Pancreas (tissue), 10 donors: ENCODE data around the gene ST6GALNAC5. TPM values are rescaled to one million over a fixed set of nuclear protein-coding genes. Genes with fewer than 3 reads are reported as not detected.

ENCODE experiments used
- ATAC-seq, 4 donors: fragments of 200-7000 bp; cut with Tn5 transposase; one replicate each; pipeline versions ENCODE4 v1.8.0 to v1.9.1; 2020; ENCODE audit warnings: mild to moderate bottlenecking in 4 of 4, moderate library complexity in 4 of 4
- DNase-seq, 6 donors: peaks; one replicate each; pipeline ENCODE4 v3.0.0-alpha.2; 2020
- FAIRE-seq: peaks from 2 replicates; lab custom pipeline; 2012; peaks lifted over from hg19 to GRCh38; lab: Jason Lieb, UNC
- H3K27ac ChIP-seq, 4 donors: fragments of 200-600 bp; sonication (generic); 1 replicate in 3 of 4; 2 replicates in 1 of 4; pipeline versions ENCODE4 v1.5.0 to v1.8.0; 2020
- H3K27me3 ChIP-seq, 4 donors: fragments of 200-600 bp; one replicate each; pipeline ENCODE4 v1.8.0; 2021
- H3K36me3 ChIP-seq, 3 donors: fragments of 200-600 bp; sonication (generic) in 1 of 3; one replicate each; pipeline versions ENCODE4 v1.5.0 to v1.8.0; 2020 to 2021
- H3K4me1 ChIP-seq, 3 donors: fragments of 200-600 bp; one replicate each; pipeline ENCODE4 v1.8.0; 2021
- H3K4me3 ChIP-seq, 4 donors: fragments of 200-600 bp; sonication (generic) in 2 of 4; one replicate each; pipeline versions ENCODE4 v1.5.0 to v1.8.0; 2020 to 2021
- H3K9me3 ChIP-seq, 4 donors: fragments of 200-600 bp; one replicate each; pipeline ENCODE4 v1.8.0; 2021
- CTCF ChIP-seq, 4 donors: fragments of 200-600 bp; sonication (generic) in 3 of 4; IDR thresholded peaks; one replicate each; pipeline versions ENCODE4 v1.5.0 to v1.8.0; 2021; ENCODE audit warnings: antibody characterized with exemption in 4 of 4
- WGBS, 2 donors: extraction: QIAGEN DNeasy Blood & Tissue Kit; methylation state at CpG; one replicate each; pipeline ENCODE4 v1.1.7; 2013; 5-methylcytosine and 5-hydroxymethylcytosine counted together
- intact Hi-C, 3 donors: fragments of 100-400 bp; cut with DNase I; formaldehyde crosslinking; loops; one replicate each; pipeline versions ENCODE4 v1.11.1 to v1.14.2; 2022
- polyA plus RNA-seq, 2 donors: library from polyadenylated mRNA; stranded (reverse); fragments of 200-250 nt; gene quantifications; one replicate each; pipeline ENCODE4 v1.2.3, GENCODE V29; 2013
- total RNA-seq, 6 donors: library from RNA; stranded (reverse); fragmentation: NEBNext Ultra II Directional in 4 of 6; extraction: Animal tissue kit (Norgen Biotek cat#: 25700) in 4 of 6; gene quantifications; one replicate each; pipeline versions ENCODE4 v1.2.1 to v1.2.4, GENCODE V29; 2021 to 2023
- donor health status: healthy with polysubstance abuse.
- donor health status: DM: no; HTN: no; CAD: no; lungs with moderate emphysema.
- donor health status: DM: no; HTN: no; CAD: no.
- donor health status: control.
- donor health status: control.
- donor health status: Bipolar disorder and iron deficiency.
- donor health status: DM: yes; HTN: yes; CAD: no.
- donor health status: DM: no; HTN: no; CAD: no.
- donor health status: DM: no; HTN: no; CAD: no.
- donor health status: DM: yes; HTN: yes; CAD: no.

ST6GALNAC5 gene
- total and polyA plus RNA-seq, 8 donors, result 0.20 to 3.1 (median 0.55) TPM

GRCh38 chr1:77089756-77090155, 222.5 kb downstream of the ST6GALNAC5 start:
- Histone ChIP-seq H3K27ac (no peak overlapping the region), H3K27me3 (no peaks in the 10 kb centered on the region), H3K9me3 (no peaks in the 10 kb centered on the region), H3K4me3 (no peak overlapping the region), H3K4me1 (no peaks in the 10 kb centered on the region), H3K36me3 (no peaks in the 10 kb centered on the region)
- no peak for DNase-seq
- intact Hi-C loops, result no loop called here
- TF ChIP-seq CTCF (IDR thresholded peaks at IDR 0.05), result no peak
- FAIRE-seq, result no peak
- no peak for ATAC-seq
- WGBS, 2 donors, result 58 to 68% methylated on average over 2 of the region's 2 CpGs

- FAIRE-seq (no peak), ATAC-seq (no peak), DNase-seq (no peak)
- H3K4me1 ChIP-seq, result no peaks in the 10 kb centered on the region
- no peak overlapping the region for H3K4me3 ChIP-seq
- no peak for TF ChIP-seq CTCF (IDR thresholded peaks at IDR 0.05)
- H3K27me3 ChIP-seq, result no peaks in the 10 kb centered on the region
- 81 to 89% methylated on average over 1 of the region's 1 CpG for WGBS, 2 donors
- H3K27ac ChIP-seq, result no peak overlapping the region
- no peaks in the 10 kb centered on the region for H3K9me3 ChIP-seq
- intact Hi-C loops, result no loop called here
- no peaks in the 10 kb centered on the region for H3K36me3 ChIP-seq
Measured at GRCh38 chr1:77095236-77095635, 228.0 kb downstream of the ST6GALNAC5 start.

GRCh38 chr1:77096496-77097255, 229.4 kb downstream of the ST6GALNAC5 start:
- no peaks in the 10 kb centered on the region for H3K4me1 ChIP-seq
- ATAC-seq, result no peak
- H3K27me3 ChIP-seq, result no peaks in the 10 kb centered on the region
- TF ChIP-seq CTCF (IDR thresholded peaks at IDR 0.05), result no peak
- H3K9me3 ChIP-seq, result no peaks in the 10 kb centered on the region
- 96 to 98% methylated on average over 9 of the region's 9 CpGs for WGBS, 2 donors
- no peak overlapping the region for H3K4me3 ChIP-seq
- FAIRE-seq, result no peak
- intact Hi-C loops, result no loop called here
- H3K27ac ChIP-seq, result no peak overlapping the region
- H3K36me3 ChIP-seq, result no peaks in the 10 kb centered on the region
- no peak for DNase-seq

GRCh38 chr1:77100875-77101274, 233.6 kb downstream of the ST6GALNAC5 start:
- ATAC-seq (no peak), DNase-seq (no peak), FAIRE-seq (no peak)
- H3K9me3 ChIP-seq, result no peaks in the 10 kb centered on the region
- H3K4me3 ChIP-seq, result no peak overlapping the region
- intact Hi-C loops, result no loop called here
- WGBS, 2 donors, result 71 to 78% methylated on average over 1 of the region's 1 CpG
- H3K4me1 ChIP-seq, result no peaks in the 10 kb centered on the region
- H3K27ac ChIP-seq, result no peak overlapping the region
- H3K27me3 ChIP-seq, result no peaks in the 10 kb centered on the region
- no peak for TF ChIP-seq CTCF (IDR thresholded peaks at IDR 0.05)
- no peaks in the 10 kb centered on the region for H3K36me3 ChIP-seq

GRCh38 chr1:77103486-77103885, 236.2 kb downstream of the ST6GALNAC5 start:
- no peak for TF ChIP-seq CTCF (IDR thresholded peaks at IDR 0.05)
- intact Hi-C loops, result no loop called here
- no peak overlapping the region for H3K27ac ChIP-seq
- no peaks in the 10 kb centered on the region for H3K36me3 ChIP-seq
- no peaks in the 10 kb centered on the region for H3K9me3 ChIP-seq
- H3K4me1 ChIP-seq, result no peaks in the 10 kb centered on the region
- DNase-seq, result no peak
- ATAC-seq, result no peak
- FAIRE-seq, result no peak
- 83 to 92% methylated on average over 4 of the region's 4 CpGs for WGBS, 2 donors
- no peak overlapping the region for H3K4me3 ChIP-seq
- H3K27me3 ChIP-seq, result no peaks in the 10 kb centered on the region
